T-helper 2 cell treated with Interferon-gamma antibody and Interleukin-4, amounts not matched to agents 100 ng/mL and 5 ng/mL, for 36 hours (primary cell): ENCODE results near the gene MAST4. TPM values are rescaled to one million over a fixed set of nuclear protein-coding genes. Genes with fewer than 3 reads are reported as not detected.

Experiments
- intact Hi-C: fragments of 100-400 bp; cut with micrococcal nuclease; formaldehyde crosslinking; loops from one replicate; pipeline ENCODE4 v1.15.1; 2023
- total RNA-seq: library from RNA; stranded (reverse); gene quantifications from 2 replicates; pipeline ENCODE4 v1.2.3, GENCODE V29; 2022

The MAST4 gene
- total RNA-seq, 1 donor from 2014 or later, result 14.0 TPM

GRCh38 chr5:66982056-66982387 lies 385.8 kb downstream of the MAST4 start:
- intact Hi-C loops, result no loop called here

DNA sequence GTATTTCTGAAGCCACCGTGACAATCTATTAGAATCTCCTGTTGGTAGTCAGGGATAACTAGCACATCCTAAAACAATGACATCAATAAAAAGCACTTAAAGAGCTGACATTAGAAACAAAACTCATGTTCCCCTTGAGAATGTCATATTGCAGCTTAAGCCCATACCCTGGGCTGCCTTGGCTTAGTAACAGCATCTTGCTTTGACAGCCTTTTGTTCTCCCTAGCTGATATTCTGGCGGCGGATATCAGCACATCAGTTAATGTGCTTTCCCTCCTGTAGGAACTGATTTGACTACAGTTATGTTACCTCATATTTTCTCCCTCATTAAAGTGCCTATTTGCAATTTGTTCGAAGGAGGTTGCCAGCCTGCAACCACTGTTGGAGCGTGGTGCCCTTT lies 386.3 kb downstream of the MAST4 start:
- intact Hi-C loops, result no loop called here

DNA sequence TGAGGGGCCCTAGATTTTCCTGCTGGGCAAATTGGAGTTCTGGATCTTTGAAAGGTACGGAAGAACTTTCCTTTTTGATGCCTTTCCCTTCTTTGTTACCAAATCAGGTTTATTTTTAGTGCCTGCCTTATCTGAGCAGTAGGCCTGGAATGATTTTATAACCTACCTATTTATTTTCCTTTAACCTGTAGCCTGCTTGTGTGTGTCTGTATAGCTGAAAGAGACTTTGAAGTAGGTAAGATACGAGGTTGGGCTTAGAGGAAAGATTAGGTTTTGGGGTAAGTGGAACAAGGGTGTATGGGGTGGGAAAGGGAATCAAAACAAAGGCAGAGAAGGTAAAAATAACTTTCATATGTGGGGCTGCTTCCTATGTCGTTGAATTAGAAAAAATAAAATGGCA lies 389.2 kb downstream of the MAST4 start:
- intact Hi-C loops, result loop anchor here (5.0 kb wide), 2 partner anchors 158 to 162 kb away; no protein-coding TSS in a partner anchor

DNA sequence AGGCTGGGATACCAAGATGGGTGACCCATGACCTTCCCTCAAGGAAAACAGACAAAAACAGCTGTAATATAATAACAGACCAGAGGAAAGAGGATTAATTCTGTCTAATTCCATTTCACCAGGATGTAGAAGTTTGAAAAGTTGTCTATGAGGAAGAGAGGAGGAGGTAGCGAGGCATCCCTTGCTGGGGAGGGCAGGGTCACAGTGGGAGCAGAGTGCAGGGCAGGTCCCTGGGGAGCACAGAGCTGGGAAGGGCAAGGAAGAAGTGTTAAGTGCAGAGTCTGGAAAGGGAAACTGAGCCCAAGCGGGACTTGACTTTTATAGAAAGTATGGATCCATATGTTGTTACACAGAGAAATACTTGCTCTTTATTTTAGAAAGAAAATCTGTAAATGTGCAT lies 389.8 kb downstream of the MAST4 start:
- intact Hi-C loops, result loop anchor here (5.0 kb wide), 2 partner anchors 159 to 161 kb away; no protein-coding TSS in a partner anchor

DNA sequence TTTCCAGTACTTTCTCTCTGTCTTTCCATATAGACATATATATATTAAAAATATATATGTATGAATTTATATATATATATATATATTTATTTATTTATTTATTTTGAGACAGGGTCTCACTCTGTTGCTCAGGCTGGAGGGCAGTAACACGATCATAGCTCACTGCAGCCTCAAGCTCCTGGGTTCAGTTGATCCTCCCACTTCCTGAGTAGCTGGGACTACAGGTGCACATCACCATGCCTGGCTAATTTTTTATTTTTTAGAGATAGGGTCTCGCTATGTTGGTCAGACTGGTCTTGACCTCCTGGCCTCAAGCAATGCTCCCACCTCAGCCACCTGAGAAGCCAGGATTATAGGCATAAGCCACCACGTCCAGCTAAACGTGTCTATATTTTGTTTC lies 390.3 kb downstream of the MAST4 start:
- intact Hi-C loops, result loop anchor here (5.0 kb wide), 2 partner anchors 159 to 161 kb away; no protein-coding TSS in a partner anchor

GRCh38 chr5:66987126-66987525 lies 390.9 kb downstream of the MAST4 start:
- intact Hi-C loops, result loop anchor here (5.0 kb wide), 2 partner anchors 160 kb away; no protein-coding TSS in a partner anchor

GRCh38 chr5:66987540-66987939 lies 391.3 kb downstream of the MAST4 start:
- intact Hi-C loops, result loop anchor here (5.0 kb wide), 2 partner anchors 160 kb away; no protein-coding TSS in a partner anchor

- intact Hi-C loops, result loop anchor here (1.0 to 5.0 kb wide), 3 partner anchors 159 to 221 kb away; no protein-coding TSS in a partner anchor
Measured at GRCh38 chr5:66987949-66988838, 392.0 kb downstream of the MAST4 start.

GRCh38 chr5:66989286-66989685 lies 393.1 kb downstream of the MAST4 start:
- intact Hi-C loops, result loop anchor here (5.0 kb wide), 2 partner anchors 158 to 162 kb away; no protein-coding TSS in a partner anchor

DNA sequence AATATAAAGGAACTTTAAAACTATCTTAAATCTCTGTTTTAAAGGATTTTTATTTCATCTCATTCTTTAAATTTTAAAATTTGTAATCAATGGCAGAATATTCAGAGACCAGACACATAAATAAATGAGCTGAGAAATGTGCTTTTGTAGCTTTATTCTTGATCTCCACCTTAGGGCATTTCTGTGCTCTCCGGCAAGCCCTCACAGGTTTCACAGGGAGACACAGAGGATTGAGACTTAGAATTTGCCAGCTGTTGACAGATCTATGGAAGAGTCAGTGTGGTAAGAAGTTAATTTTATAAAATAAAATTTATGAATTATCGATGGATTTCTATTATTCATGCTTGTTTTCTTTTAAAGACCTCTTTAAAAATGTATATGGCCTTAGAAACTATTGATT lies 393.6 kb downstream of the MAST4 start:
- intact Hi-C loops, result loop anchor here (5.0 kb wide), 2 partner anchors 158 to 162 kb away; no protein-coding TSS in a partner anchor

DNA sequence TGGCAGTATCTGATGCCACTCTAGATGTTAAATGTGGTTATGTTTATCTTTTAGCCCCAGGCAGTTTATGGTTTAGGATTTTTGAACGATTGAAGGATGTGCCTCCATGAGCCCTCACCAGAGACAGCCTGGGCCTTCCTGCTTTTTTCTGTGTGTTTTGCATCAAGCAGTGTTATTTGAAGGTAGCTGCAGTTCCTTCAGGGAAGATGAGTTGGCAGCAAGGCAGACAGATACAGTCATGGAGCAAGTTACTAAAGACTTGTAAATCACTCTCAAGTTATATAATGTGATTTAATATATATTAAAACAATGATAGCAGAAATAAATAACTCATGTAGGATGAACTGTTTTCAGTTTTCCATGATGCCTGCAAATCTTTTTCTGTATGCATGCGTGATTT lies 395.6 kb downstream of the MAST4 start:
- intact Hi-C loops, result no loop called here

GRCh38 chr5:66992547-66992946 lies 396.4 kb downstream of the MAST4 start:
- intact Hi-C loops, result no loop called here

DNA sequence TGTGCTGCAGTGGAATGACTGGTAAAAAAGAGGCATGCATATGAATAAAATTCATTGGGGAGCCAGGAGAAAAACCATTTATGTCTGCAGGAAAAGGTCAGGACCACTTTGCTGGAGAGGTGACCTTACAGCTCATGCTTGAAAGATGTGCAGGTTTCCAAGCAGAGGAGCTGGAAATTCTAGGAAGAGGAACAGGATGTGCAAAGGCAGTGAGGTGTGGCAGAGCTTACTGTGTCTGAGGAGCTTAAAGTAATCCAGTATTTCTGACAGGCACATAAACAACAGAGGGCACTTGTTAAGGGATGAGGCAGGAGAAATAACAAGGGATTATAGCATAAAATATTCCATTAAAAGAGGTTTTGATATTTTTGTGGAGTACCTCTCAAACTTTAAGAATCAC lies 397.3 kb downstream of the MAST4 start:
- intact Hi-C loops, result no loop called here

DNA sequence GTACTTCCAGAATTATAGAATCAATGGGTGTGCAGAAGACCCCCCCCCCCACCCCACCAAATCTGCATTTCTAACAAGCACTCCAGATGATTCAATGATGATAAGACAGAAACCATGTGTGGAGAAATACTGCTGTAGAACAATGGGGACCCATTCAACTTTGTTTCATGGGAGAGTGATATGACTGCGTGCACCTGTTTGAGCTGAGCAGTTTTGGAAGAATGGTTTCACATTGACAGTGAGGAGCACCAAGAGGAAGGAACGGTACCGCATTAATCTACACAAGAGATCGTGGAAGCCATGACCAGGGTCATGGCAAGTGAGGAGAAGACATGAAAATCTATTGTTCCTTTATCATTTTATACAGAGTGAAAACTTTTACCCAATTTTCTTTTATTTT lies 397.7 kb downstream of the MAST4 start:
- intact Hi-C loops, result no loop called here

GRCh38 chr5:66994790-66995189 lies 398.6 kb downstream of the MAST4 start:
- intact Hi-C loops, result no loop called here

GRCh38 chr5:67000794-67001475 lies 404.7 kb downstream of the MAST4 start:
- intact Hi-C loops, result loop anchor here (10.0 kb wide), 3 partner anchors 354 to 1244 kb away; partner anchors contain the start of gene ERBIN

DNA sequence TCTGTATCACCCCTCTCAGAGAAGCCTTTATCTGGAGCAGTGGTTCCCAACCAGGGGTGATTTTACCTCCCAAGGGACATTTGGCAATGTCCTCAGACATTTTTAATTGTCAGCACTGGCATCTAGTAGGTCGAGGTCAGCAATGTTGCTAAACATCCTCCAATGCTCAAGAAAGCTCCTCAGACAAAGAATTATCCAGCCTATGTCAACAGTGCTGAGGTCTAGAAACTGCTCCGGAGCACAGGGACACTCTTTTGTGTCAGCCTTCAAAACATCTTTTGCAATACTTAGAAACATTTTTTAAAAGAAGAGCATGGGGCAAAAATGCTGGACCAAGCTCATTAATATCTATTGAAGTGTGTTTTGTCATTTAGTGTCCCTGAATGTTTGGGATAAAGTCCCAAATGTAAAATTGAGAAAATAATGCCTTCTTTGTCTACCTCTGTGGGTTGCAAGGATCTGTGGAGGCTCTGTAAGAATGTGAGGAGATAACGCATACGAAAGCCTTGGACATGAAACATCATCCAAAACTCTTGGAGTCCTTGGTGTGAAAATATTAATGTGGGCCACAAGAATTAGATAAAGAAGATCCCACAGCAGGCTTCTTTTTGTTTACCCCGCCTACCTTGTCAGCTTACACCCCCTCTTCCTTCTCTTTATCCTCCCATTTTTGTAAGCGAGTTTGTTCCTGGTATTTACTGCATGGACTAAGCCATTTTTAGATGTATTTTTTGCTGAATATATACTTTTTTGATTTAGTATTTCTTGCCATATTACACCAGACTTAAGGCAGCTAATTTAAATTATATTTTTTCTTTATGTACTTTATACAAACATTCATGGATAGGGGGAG lies 406.9 kb downstream of the MAST4 start:
- intact Hi-C loops, result loop anchor here (10.0 kb wide), 3 partner anchors 352 to 1242 kb away; partner anchors contain the start of gene ERBIN

DNA sequence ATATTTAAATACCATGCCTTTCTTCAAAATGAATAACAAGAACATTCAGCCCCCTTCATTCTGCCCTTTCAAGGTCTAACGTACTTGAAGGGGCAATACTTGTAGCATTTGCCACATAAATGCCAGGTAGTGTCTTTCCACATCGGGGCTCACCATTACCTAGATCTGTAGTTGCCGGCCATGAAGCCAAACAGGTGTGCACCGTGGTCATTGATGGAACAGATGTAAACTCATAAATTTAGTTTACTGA lies 407.4 kb downstream of the MAST4 start:
- intact Hi-C loops, result loop anchor here (10.0 kb wide), 3 partner anchors 351 to 1241 kb away; partner anchors contain the start of gene ERBIN

DNA sequence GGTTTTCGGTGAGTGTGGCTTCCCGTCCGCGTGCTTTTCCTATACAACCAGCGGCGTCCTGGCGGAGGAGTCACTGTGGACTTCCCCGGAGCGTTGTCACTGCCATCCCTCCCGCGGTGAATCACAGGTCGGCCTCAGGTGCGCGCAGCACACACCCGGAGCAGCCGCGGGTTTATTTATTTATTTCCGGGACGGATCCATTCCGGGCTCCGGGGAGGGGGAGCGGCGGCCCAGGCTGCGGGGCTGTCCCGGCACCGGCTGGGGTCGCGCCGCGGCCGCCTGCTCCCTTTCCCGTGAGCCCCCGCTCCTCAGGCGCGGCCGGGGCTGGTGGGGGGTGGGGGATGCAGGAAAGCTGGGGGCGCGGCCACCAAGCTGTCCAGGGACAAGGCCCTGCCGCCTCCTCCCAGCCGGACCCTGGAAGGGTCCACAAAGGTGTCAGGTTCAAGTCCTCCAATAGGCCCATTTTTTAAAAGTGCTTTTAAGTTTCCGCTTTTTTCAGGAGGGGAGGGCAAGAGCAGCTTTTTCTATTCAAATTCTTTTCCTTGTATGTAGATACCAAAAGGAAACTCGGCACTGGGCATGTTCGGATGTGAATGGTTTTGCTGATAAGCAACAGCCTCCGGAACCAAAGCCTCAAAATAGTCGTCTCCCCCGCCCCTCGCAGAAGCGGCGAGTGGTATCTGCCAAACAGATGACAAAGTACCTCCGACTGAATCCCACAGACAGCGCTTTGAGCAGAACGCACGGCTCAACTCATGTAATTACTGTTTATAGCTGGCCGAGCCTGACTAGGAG lies 407.9 kb downstream of the MAST4 start:
- intact Hi-C loops, result loop anchor here (1.0 to 10.0 kb wide), 9 partner anchors 162 to 1241 kb away; partner anchors contain the start of genes ERBIN and PIK3R1

DNA sequence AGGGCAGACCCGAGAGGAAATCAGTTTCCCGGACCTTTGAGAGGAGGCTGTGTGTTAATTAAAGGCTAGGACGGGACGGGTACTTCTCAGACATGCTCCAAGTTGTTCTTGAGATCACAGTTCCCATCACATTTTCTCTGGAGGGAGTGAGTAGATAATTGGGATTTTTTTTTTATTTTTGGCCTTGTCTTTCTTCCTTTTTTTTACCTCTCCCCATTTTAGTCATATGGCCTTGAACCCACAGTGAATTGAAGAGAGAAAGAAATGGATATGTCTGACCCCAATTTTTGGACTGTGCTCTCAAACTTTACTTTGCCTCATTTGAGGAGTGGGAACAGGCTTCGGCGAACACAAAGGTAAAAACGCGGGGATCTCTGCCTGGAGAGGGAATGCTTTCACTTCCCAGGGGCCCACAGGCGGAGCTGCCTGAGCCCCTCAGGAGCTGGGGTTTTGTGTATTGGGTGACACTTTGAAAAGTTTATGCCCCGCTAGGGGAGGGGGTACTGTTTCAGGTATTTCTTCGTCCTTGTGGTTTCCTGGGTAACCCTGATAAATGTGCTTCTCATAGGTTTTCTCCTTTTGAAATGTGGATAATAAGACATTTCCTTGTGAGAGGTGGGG lies 408.6 kb downstream of the MAST4 start:
- intact Hi-C loops, result loop anchor here (1.0 to 10.0 kb wide), 9 partner anchors 161 to 1240 kb away; partner anchors contain the start of genes ERBIN and PIK3R1
